ENCODE results near the gene MVB12A. TPM values are rescaled to one million over a fixed set of nuclear protein-coding genes. Genes with fewer than 3 reads are reported as not detected.

MVB12A gene
- total and polyA plus RNA-seq, 10 of the 15 experiments (the other 5 are each of a cell fraction or from before 2014, with no cell fraction given) = 1.2 to 47.6 (median 26.3) TPM

- ChIA-PET RAD21 (ENCODE audit: unreplicated experiment) (interaction anchor here (0.8 kb wide), 1 partner anchor 55 kb away, joined by 3 read pairs; the partner anchor contains the start of gene BST2), CTCF (interaction anchor here (1.3 kb wide), 1 partner anchor 66 kb away, joined by 3 read pairs; the partner anchor contains the start of gene CCDC194), POLR2A (no interaction called here), SMC1A (ENCODE audit: uncharacterized antibody, unreplicated experiment) (no interaction called here)
- BruUV-seq (replicated peaks) = no TSS peak
- Histone ChIP-seq H3K9me3 (replicated peaks; ENCODE audit: control insufficient read depth, insufficient read depth, low read length) (no peaks in the 10 kb centered on the region), H3K4me1 (ENCODE audit: control insufficient read depth, insufficient read depth, low read length) (no peaks in the 10 kb centered on the region), H3K4me2 (ENCODE audit: control insufficient read depth, insufficient read depth) (no peak within 1 kb of the TSS), H3K27me3 (replicated peaks in 1 of 2; ENCODE audit: control insufficient read depth in 2 of 2, insufficient read depth in 2 of 2, low read length in 1 of 2) (peaks cover 2 to 3% of the 10 kb centered on the region in 2 experiments; a peak in 2 of 4 replicates), H2AFZ (ENCODE audit: control insufficient read depth, low read depth, low read length) (no peak within 1 kb of the TSS), H3K79me2 (ENCODE audit: control insufficient read depth, insufficient read depth, low read length) (no peaks in the 10 kb centered on the region), H3K27ac (ENCODE audit: control insufficient read depth, insufficient read depth) (no peak within 1 kb of the TSS), H3K9ac (ENCODE audit: control insufficient read depth, insufficient read depth, low read length) (no peak within 1 kb of the TSS), H3K4me3 (no peak within 1 kb of the TSS), H4K20me1 (ENCODE audit: control insufficient read depth, insufficient read depth) (no peaks in the 10 kb centered on the region), H3K36me3 (ENCODE audit: control insufficient read depth in 2 of 2, insufficient read depth in 2 of 2, low read length in 1 of 2) (no peaks in the 10 kb centered on the region)
- no peak for ATAC-seq
- in situ Hi-C loops (cut with MboI) = no loop called here
- FAIRE-seq = no peak
- intact Hi-C loops (cut with micrococcal nuclease; ENCODE audit: unreplicated experiment) = no loop called here
- TF ChIP-seq TCF12 (IDR thresholded peaks at IDR 0.05; ENCODE audit: low read depth, low read length) = no peak
- no peak for TF ChIP-seq SMAD5 (IDR thresholded peaks at IDR 0.05; ENCODE audit: low read depth)
- TF ChIP-seq PAX5 (IDR thresholded peaks at IDR 0.05; ENCODE audit: borderline replicate concordance, low read depth, low read length) = no peak
- no peak for TF ChIP-seq TCF3 (IDR thresholded peaks at IDR 0.05; ENCODE audit: borderline replicate concordance, insufficient read depth, low read depth, low read length)
- no peak for TF ChIP-seq CEBPB (IDR thresholded peaks at IDR 0.05; ENCODE audit: borderline replicate concordance in 1 of 2, low read depth in 2 of 2, low read length in 2 of 2)
- no peak for TF ChIP-seq YY1 (IDR thresholded peaks at IDR 0.05; ENCODE audit: low read depth, low read length)
- no peak for TF ChIP-seq ZBTB33 (IDR thresholded peaks at IDR 0.05)
- TF ChIP-seq RELA (IDR thresholded peaks at IDR 0.05; ENCODE audit: borderline replicate concordance, partially characterized antibody) = no peak
- TF ChIP-seq CBX3 (IDR thresholded peaks at IDR 0.05; ENCODE audit: borderline replicate concordance, low read depth) = no peak
- no peak for TF ChIP-seq SMARCA5 (IDR thresholded peaks at IDR 0.05)
- DNase-seq (ENCODE audit: low read depth, low spot score) = no peak
- 63% methylated on average over 26 of the region's 26 CpGs for WGBS (ENCODE audit: insufficient coverage, insufficient replicate concordance, low lambda C conversion rate, missing lambda C conversion rate)
Observed at GRCh38 chr19:17460372-17461230, 40.8 kb downstream of the MVB12A start, which contains the start of gene NXNL1. Gene NXNL1 (minus strand): TSS chr19:17460926. CDS start chr19:17460869, 57 bp downstream.
